GM21717 (cell line): ENCODE measurements around the gene FBXO22.
"Not testable (repeated sequence)": the region's sequence is repeated elsewhere in the genome, so short reads cannot be mapped to it uniquely, and the experiment has no call there.

Experiments used
- ATAC-seq: cut with Tn5 transposase; IDR thresholded peaks from one replicate; pipeline ENCODE4 v1.9.1; 2021; ENCODE audit warnings: mild to moderate bottlenecking, moderate library complexity; ENCODE audit not compliant: unreplicated experiment

Gene FBXO22

GRCh38 chr15:75966073-75966472 is 62.4 kb downstream of the FBXO22 start:
- no peak for ATAC-seq

- ATAC-seq = not testable (repeated sequence)
These were observed 73.1 kb downstream of the FBXO22 start for GRCh38 chr15:75976766-75977165.

- no peak for ATAC-seq
These were observed 77.6 kb downstream of the FBXO22 start for GRCh38 chr15:75981149-75981815.

- ATAC-seq = no peak
These were observed 78.8 kb downstream of the FBXO22 start for GRCh38 chr15:75982468-75982867.

GRCh38 chr15:75984706-75985105 is 81.0 kb downstream of the FBXO22 start:
- not testable (repeated sequence) for ATAC-seq

GRCh38 chr15:75985971-75986370 is 82.3 kb downstream of the FBXO22 start:
- ATAC-seq = no peak

GRCh38 chr15:75989045-75989444 is 85.4 kb downstream of the FBXO22 start:
- ATAC-seq = no peak

GRCh38 chr15:75989875-75990274 is 86.2 kb downstream of the FBXO22 start:
- ATAC-seq = no peak
